Hepatocyte (in vitro differentiated cells): ENCODE measurements around the gene PTGES2.

Source experiments
- CTCF ChIP-seq: fragments of 200-600 bp; sonication (generic); IDR thresholded peaks from 2 replicates; pipeline ENCODE4 v1.5.1; 2016; ENCODE audit warnings: antibody characterized with exemption, mild to moderate bottlenecking; ENCODE audit not compliant: poor library complexity
- EZH2 ChIP-seq: fragments of 200-600 bp; sonication (generic); IDR thresholded peaks from 2 replicates; pipeline ENCODE4 v1.6.1; 2016; ENCODE audit warnings: antibody characterized with exemption, mild to moderate bottlenecking, borderline replicate concordance
- EZH2phosphoT487 ChIP-seq: fragments of 200-600 bp; sonication (generic); IDR thresholded peaks from one replicate; pipeline ENCODE4 v1.6.1; 2018; ENCODE audit warnings: antibody characterized with exemption, mild to moderate bottlenecking, low read depth, moderate library complexity; ENCODE audit not compliant: unreplicated experiment, severe bottlenecking

GRCh38 chr9:128094166-128094949 is 33.2 kb downstream of the PTGES2 start:
- no peak for TF ChIP-seq CTCF
- TF ChIP-seq EZH2 = no peak
- TF ChIP-seq EZH2phosphoT487 = no peak
